Measurements from ENCODE around the gene ASB6. TPM values are rescaled to one million over a fixed set of nuclear protein-coding genes. Genes with fewer than 3 reads are reported as not detected.

ASB6 gene
- total and polyA plus RNA-seq, 2 experiments from 2014 or later: 8.8 to 19.8 TPM

GRCh38 chr9:129643706-129644105 is 1.8 kb upstream of the ASB6 start (continued):
- TF ChIP-seq, protein P1, sequence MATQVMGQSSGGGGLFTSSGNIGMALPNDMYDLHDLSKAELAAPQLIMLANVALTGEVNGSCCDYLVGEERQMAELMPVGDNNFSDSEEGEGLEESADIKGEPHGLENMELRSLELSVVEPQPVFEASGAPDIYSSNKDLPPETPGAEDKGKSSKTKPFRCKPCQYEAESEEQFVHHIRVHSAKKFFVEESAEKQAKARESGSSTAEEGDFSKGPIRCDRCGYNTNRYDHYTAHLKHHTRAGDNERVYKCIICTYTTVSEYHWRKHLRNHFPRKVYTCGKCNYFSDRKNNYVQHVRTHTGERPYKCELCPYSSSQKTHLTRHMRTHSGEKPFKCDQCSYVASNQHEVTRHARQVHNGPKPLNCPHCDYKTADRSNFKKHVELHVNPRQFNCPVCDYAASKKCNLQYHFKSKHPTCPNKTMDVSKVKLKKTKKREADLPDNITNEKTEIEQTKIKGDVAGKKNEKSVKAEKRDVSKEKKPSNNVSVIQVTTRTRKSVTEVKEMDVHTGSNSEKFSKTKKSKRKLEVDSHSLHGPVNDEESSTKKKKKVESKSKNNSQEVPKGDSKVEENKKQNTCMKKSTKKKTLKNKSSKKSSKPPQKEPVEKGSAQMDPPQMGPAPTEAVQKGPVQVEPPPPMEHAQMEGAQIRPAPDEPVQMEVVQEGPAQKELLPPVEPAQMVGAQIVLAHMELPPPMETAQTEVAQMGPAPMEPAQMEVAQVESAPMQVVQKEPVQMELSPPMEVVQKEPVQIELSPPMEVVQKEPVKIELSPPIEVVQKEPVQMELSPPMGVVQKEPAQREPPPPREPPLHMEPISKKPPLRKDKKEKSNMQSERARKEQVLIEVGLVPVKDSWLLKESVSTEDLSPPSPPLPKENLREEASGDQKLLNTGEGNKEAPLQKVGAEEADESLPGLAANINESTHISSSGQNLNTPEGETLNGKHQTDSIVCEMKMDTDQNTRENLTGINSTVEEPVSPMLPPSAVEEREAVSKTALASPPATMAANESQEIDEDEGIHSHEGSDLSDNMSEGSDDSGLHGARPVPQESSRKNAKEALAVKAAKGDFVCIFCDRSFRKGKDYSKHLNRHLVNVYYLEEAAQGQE (IDR thresholded peaks at IDR 0.05; ENCODE audit: unreplicated experiment): no peak
- no peak for TF ChIP-seq NANOG (IDR thresholded peaks at IDR 0.05; ENCODE audit: borderline replicate concordance)
- no peak for TF ChIP-seq POLR2AphosphoS5 (IDR thresholded peaks at IDR 0.05; ENCODE audit: low read depth)
- TF ChIP-seq, protein P2, sequence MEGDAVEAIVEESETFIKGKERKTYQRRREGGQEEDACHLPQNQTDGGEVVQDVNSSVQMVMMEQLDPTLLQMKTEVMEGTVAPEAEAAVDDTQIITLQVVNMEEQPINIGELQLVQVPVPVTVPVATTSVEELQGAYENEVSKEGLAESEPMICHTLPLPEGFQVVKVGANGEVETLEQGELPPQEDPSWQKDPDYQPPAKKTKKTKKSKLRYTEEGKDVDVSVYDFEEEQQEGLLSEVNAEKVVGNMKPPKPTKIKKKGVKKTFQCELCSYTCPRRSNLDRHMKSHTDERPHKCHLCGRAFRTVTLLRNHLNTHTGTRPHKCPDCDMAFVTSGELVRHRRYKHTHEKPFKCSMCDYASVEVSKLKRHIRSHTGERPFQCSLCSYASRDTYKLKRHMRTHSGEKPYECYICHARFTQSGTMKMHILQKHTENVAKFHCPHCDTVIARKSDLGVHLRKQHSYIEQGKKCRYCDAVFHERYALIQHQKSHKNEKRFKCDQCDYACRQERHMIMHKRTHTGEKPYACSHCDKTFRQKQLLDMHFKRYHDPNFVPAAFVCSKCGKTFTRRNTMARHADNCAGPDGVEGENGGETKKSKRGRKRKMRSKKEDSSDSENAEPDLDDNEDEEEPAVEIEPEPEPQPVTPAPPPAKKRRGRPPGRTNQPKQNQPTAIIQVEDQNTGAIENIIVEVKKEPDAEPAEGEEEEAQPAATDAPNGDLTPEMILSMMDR (conservative IDR thresholded peaks at IDR 0.05; ENCODE audit: low read depth in 2 of 2): no peak
- TF ChIP-seq EZH2 (IDR thresholded peaks at IDR 0.05; ENCODE audit: low read depth, unreplicated experiment): no peak
- TF ChIP-seq CREB1 (CRISPR knock-in tag; IDR thresholded peaks at IDR 0.05; ENCODE audit: low read depth): no peak
- TF ChIP-seq, protein P3, sequence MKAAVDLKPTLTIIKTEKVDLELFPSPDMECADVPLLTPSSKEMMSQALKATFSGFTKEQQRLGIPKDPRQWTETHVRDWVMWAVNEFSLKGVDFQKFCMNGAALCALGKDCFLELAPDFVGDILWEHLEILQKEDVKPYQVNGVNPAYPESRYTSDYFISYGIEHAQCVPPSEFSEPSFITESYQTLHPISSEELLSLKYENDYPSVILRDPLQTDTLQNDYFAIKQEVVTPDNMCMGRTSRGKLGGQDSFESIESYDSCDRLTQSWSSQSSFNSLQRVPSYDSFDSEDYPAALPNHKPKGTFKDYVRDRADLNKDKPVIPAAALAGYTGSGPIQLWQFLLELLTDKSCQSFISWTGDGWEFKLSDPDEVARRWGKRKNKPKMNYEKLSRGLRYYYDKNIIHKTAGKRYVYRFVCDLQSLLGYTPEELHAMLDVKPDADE (IDR thresholded peaks at IDR 0.05): no peak
- no peak for TF ChIP-seq STAT1 (IDR thresholded peaks at IDR 0.05; ENCODE audit: unreplicated experiment)

GRCh38 chr9:129640871-129641749 is 841 bp downstream of the ASB6 start:
- H3K36me3 Mint-ChIP-seq (ENCODE audit: low read depth): peaks cover 13% of the 10 kb centered on the region
- H4K20me1 ChIP-seq (replicated peaks; ENCODE audit: insufficient read depth): peaks cover 21% of the 10 kb centered on the region
- no peak overlapping the region for H3K27ac ChIP-seq (ENCODE audit: low read depth)
- no peaks in the 10 kb centered on the region for H3K27me3 ChIP-seq (ENCODE audit: insufficient read depth)
- peaks cover 10% of the 10 kb centered on the region for H3K79me2 ChIP-seq (replicated peaks; ENCODE audit: insufficient read depth)
- peak overlapping the region; percentile 83 for H3K4me3 Mint-ChIP-seq
- peaks cover 9% of the 10 kb centered on the region for H3K4me1 Mint-ChIP-seq
- no peaks in the 10 kb centered on the region for H3K36me3 ChIP-seq (ENCODE audit: insufficient read depth)
- no peaks in the 10 kb centered on the region for H3F3A ChIP-seq (replicated peaks; ENCODE audit: low read depth)
- ATAC-seq (no peak; the same call in 2 of the 3 replicates), DNase-seq (ENCODE audit: low spot score) (no peak)
- no peaks in the 10 kb centered on the region for H3K4me1 ChIP-seq (ENCODE audit: insufficient read depth)
- no peaks in the 10 kb centered on the region for H3K9me2 ChIP-seq (ENCODE audit: insufficient read depth)
- H3K9me3 Mint-ChIP-seq: no peaks in the 10 kb centered on the region; the same call in 2 of the 3 replicates
- peak overlapping the region; percentile 91 for H3K4me2 ChIP-seq
- peak overlapping the region; percentile 94 for H3K4me3 ChIP-seq
- H2AFZ ChIP-seq: no peak overlapping the region
- H3K27me3 Mint-ChIP-seq (ENCODE audit: insufficient read depth, low read depth, poor library complexity): peaks cover 17% of the 10 kb centered on the region
- no peak overlapping the region for H3K27ac Mint-ChIP-seq
- no peak for TF ChIP-seq ZNF331 (CRISPR knock-in tag; IDR thresholded peaks at IDR 0.05; ENCODE audit: low read depth)
- TF ChIP-seq STAT1 (IDR thresholded peaks at IDR 0.05; ENCODE audit: unreplicated experiment): no peak
- TF ChIP-seq, protein P2 (conservative IDR thresholded peaks at IDR 0.05; ENCODE audit: low read depth in 2 of 2): no peak
- TF ChIP-seq EZH2 (IDR thresholded peaks at IDR 0.05; ENCODE audit: low read depth, unreplicated experiment): no peak
- TF ChIP-seq JUNB (IDR thresholded peaks at IDR 0.05; ENCODE audit: unreplicated experiment): no peak
- TF ChIP-seq, protein P3 (IDR thresholded peaks at IDR 0.05): no peak
- TF ChIP-seq ZNF114 (CRISPR knock-in tag; IDR thresholded peaks at IDR 0.05): no peak
- TF ChIP-seq CREB1 (CRISPR knock-in tag; IDR thresholded peaks at IDR 0.05; ENCODE audit: low read depth): no peak
- TF ChIP-seq, protein P1 (IDR thresholded peaks at IDR 0.05; ENCODE audit: unreplicated experiment): no peak
- TF ChIP-seq POLR2AphosphoS5 (IDR thresholded peaks at IDR 0.05; ENCODE audit: low read depth): no peak
